GM18873 (cell line): ENCODE measurements around the gene PHB1.
"Not testable (repeated sequence)": the region's sequence is repeated elsewhere in the genome, so short reads cannot be mapped to it uniquely, and the experiment has no call there.

Experiments used
- ATAC-seq: cut with Tn5 transposase; IDR thresholded peaks from one replicate; pipeline ENCODE4 v1.9.1; 2021; ENCODE audit warnings: mild to moderate bottlenecking, moderate library complexity, moderate number of reproducible peaks; ENCODE audit not compliant: unreplicated experiment, low FRiP score

Gene PHB1

GRCh38 chr17:49439673-49440571, 25.2 kb upstream of the PHB1 start:
- ATAC-seq, result no peak

GRCh38 chr17:49439305-49439672, 24.6 kb upstream of the PHB1 start:
- no peak for ATAC-seq

- no peak for ATAC-seq
These were observed 24.0 kb upstream of the PHB1 start for GRCh38 chr17:49438436-49439278.

GRCh38 chr17:49437696-49438435, 23.2 kb upstream of the PHB1 start:
- ATAC-seq, result no peak

- no peak for ATAC-seq
These were observed 21.5 kb upstream of the PHB1 start for GRCh38 chr17:49436174-49436573.

- ATAC-seq, result no peak
These were observed 21.0 kb upstream of the PHB1 start for GRCh38 chr17:49435671-49436029.

GRCh38 chr17:49434821-49435670, 20.4 kb upstream of the PHB1 start:
- ATAC-seq, result no peak

- ATAC-seq, result no peak
These were observed 18.5 kb upstream of the PHB1 start for GRCh38 chr17:49433000-49433694.

- ATAC-seq, result no peak
These were observed 17.1 kb upstream of the PHB1 start for GRCh38 chr17:49431743-49432142.

- no peak for ATAC-seq
These were observed 10.3 kb upstream of the PHB1 start for GRCh38 chr17:49425004-49425286.

- ATAC-seq, result not testable (repeated sequence)
These were observed 9.8 kb upstream of the PHB1 start for GRCh38 chr17:49424276-49425003.

GRCh38 chr17:49422714-49423113, 8.0 kb upstream of the PHB1 start:
- ATAC-seq, result no peak

GRCh38 chr17:49419761-49420160, 5.1 kb upstream of the PHB1 start:
- ATAC-seq, result not testable (repeated sequence)

GRCh38 chr17:49418754-49419740, 4.4 kb upstream of the PHB1 start:
- ATAC-seq, result not testable (repeated sequence)

- ATAC-seq, result no peak
These were observed 436 bp downstream of the PHB1 start for GRCh38 chr17:49414271-49414621.

- ATAC-seq, result no peak
These were observed 5.6 kb downstream of the PHB1 start for GRCh38 chr17:49409066-49409465.

GRCh38 chr17:49407981-49408501, 6.6 kb downstream of the PHB1 start:
- ATAC-seq, result no peak

GRCh38 chr17:49407086-49407485, 7.6 kb downstream of the PHB1 start:
- ATAC-seq, result no peak
